Measurements from ENCODE around the gene MEIS3.
"Not testable (repeated sequence)": the region's sequence is repeated elsewhere in the genome, so short reads cannot be mapped to it uniquely, and the experiment has no call there.

MEIS3 gene

GRCh38 chr19:47372603-47373002, 46.7 kb downstream of the MEIS3 start:
- Histone ChIP-seq H3K4me1 (ENCODE audit: control insufficient read depth, insufficient read depth, low read depth, low read length) (peaks cover 30% of the 10 kb centered on the region), H3K27ac (ENCODE audit: low read length, poor library complexity, severe bottlenecking) (no peak overlapping the region), H3K9me3 (ENCODE audit: control insufficient read depth, low read length) (no peaks in the 10 kb centered on the region), H2BK15ac (ENCODE audit: low read depth, poor library complexity, severe bottlenecking) (no peak overlapping the region), H3K23ac (ENCODE audit: low read length in 2 of 2) (no peak overlapping the region), H2BK12ac (ENCODE audit: low read length in 2 of 2) (no peak overlapping the region), H2AK5ac (ENCODE audit: low read length, severe bottlenecking) (no peak overlapping the region), H3K36me3 (ENCODE audit: control insufficient read depth in 1 of 2, insufficient read depth in 2 of 2, low read depth in 1 of 2, low read length in 2 of 2) (peaks cover 78 to 80% of the 10 kb centered on the region in 2 experiments), H4K8ac (ENCODE audit: low read length) (no peak overlapping the region), H3K9ac (ENCODE audit: low read length) (no peak overlapping the region), H2BK5ac (ENCODE audit: low read depth, low read length, poor library complexity, severe bottlenecking) (no peak overlapping the region), H3K14ac (ENCODE audit: low read length in 2 of 2) (no peak overlapping the region), H3K79me1 (replicated peaks; ENCODE audit: low read length, poor library complexity, severe bottlenecking) (peaks cover 43% of the 10 kb centered on the region), H3K4ac (ENCODE audit: low read depth in 1 of 2, low read length in 2 of 2) (no peak overlapping the region), H3K4me3 (ENCODE audit: insufficient read depth in 1 of 2, low read depth in 1 of 2, low read length in 2 of 2) (no peak overlapping the region), H3K4me2 (ENCODE audit: low read length, poor library complexity, severe bottlenecking) (no peak overlapping the region), H4K91ac (ENCODE audit: low read length) (peak overlapping the region; percentile 53), H3K18ac (ENCODE audit: low read depth in 1 of 2, low read length in 2 of 2) (no peak overlapping the region), H2AFZ (ENCODE audit: low read depth, low read length) (no peak overlapping the region), H2BK120ac (ENCODE audit: low read depth, low read length) (no peak overlapping the region), H3K27me3 (ENCODE audit: control insufficient read depth in 1 of 2, insufficient read depth in 1 of 2, low read length in 2 of 2) (no peaks in the 10 kb centered on the region)
- DNase-seq, result no peak
- 98% methylated on average over 22 of the region's 22 CpGs for WGBS

- Histone ChIP-seq H3K4me2 (ENCODE audit: low read length, poor library complexity, severe bottlenecking) (no peak overlapping the region), H3K36me3 (ENCODE audit: control insufficient read depth in 1 of 2, insufficient read depth in 2 of 2, low read depth in 1 of 2, low read length in 2 of 2) (peaks cover 71 to 77% of the 10 kb centered on the region in 2 experiments), H2BK120ac (ENCODE audit: low read depth, low read length) (no peak overlapping the region), H3K23ac (ENCODE audit: low read length in 2 of 2) (no peak overlapping the region), H3K27me3 (ENCODE audit: control insufficient read depth in 1 of 2, insufficient read depth in 1 of 2, low read length in 2 of 2) (no peaks in the 10 kb centered on the region), H3K4me3 (ENCODE audit: insufficient read depth in 1 of 2, low read depth in 1 of 2, low read length in 2 of 2) (no peak overlapping the region), H4K8ac (ENCODE audit: low read length) (no peak overlapping the region), H3K14ac (ENCODE audit: low read length in 2 of 2) (no peak overlapping the region), H2BK5ac (ENCODE audit: low read depth, low read length, poor library complexity, severe bottlenecking) (no peak overlapping the region), H3K4me1 (ENCODE audit: control insufficient read depth, insufficient read depth, low read depth, low read length) (peaks cover 24% of the 10 kb centered on the region), H3K27ac (ENCODE audit: low read length, poor library complexity, severe bottlenecking) (no peak overlapping the region), H2AFZ (ENCODE audit: low read depth, low read length) (no peak overlapping the region), H2BK15ac (ENCODE audit: low read depth, poor library complexity, severe bottlenecking) (no peak overlapping the region), H3K4ac (ENCODE audit: low read depth in 1 of 2, low read length in 2 of 2) (no peak overlapping the region), H2AK5ac (ENCODE audit: low read length, severe bottlenecking) (peak overlapping the region; percentile 49), H3K79me1 (replicated peaks; ENCODE audit: low read length, poor library complexity, severe bottlenecking) (peaks cover 42% of the 10 kb centered on the region), H3K9me3 (ENCODE audit: control insufficient read depth, low read length) (no peaks in the 10 kb centered on the region), H2BK12ac (ENCODE audit: low read length in 2 of 2) (no peak overlapping the region), H4K91ac (ENCODE audit: low read length) (peak overlapping the region; percentile 18), H3K9ac (ENCODE audit: low read length) (peak overlapping the region; percentile 30), H3K18ac (ENCODE audit: low read depth in 1 of 2, low read length in 2 of 2) (no peak overlapping the region)
- 97% methylated on average over 9 of the region's 9 CpGs for WGBS
- DNase-seq, result no peak
These were observed 48.1 kb downstream of the MEIS3 start for GRCh38 chr19:47371261-47371660.

- Histone ChIP-seq H3K36me3 (ENCODE audit: control insufficient read depth in 1 of 2, insufficient read depth in 2 of 2, low read depth in 1 of 2, low read length in 2 of 2) (peaks cover 67 to 71% of the 10 kb centered on the region in 2 experiments), H3K4ac (ENCODE audit: low read depth in 1 of 2, low read length in 2 of 2) (no peak overlapping the region), H3K9me3 (ENCODE audit: control insufficient read depth, low read length) (no peaks in the 10 kb centered on the region), H4K91ac (ENCODE audit: low read length) (no peak overlapping the region), H2BK120ac (ENCODE audit: low read depth, low read length) (no peak overlapping the region), H3K4me1 (ENCODE audit: control insufficient read depth, insufficient read depth, low read depth, low read length) (peaks cover 18% of the 10 kb centered on the region), H2AK5ac (ENCODE audit: low read length, severe bottlenecking) (peak overlapping the region; percentile 7), H3K27me3 (ENCODE audit: control insufficient read depth in 1 of 2, insufficient read depth in 1 of 2, low read length in 2 of 2) (no peaks in the 10 kb centered on the region), H3K9ac (ENCODE audit: low read length) (peak overlapping the region; percentile 30), H3K79me1 (replicated peaks; ENCODE audit: low read length, poor library complexity, severe bottlenecking) (peaks cover 33% of the 10 kb centered on the region), H3K4me3 (ENCODE audit: insufficient read depth in 1 of 2, low read depth in 1 of 2, low read length in 2 of 2) (no peak overlapping the region), H2BK12ac (ENCODE audit: low read length in 2 of 2) (no peak overlapping the region), H3K18ac (ENCODE audit: low read depth in 1 of 2, low read length in 2 of 2) (no peak overlapping the region), H2BK15ac (ENCODE audit: low read depth, poor library complexity, severe bottlenecking) (no peak overlapping the region), H3K27ac (ENCODE audit: low read length, poor library complexity, severe bottlenecking) (peak overlapping the region; percentile 45), H2AFZ (ENCODE audit: low read depth, low read length) (no peak overlapping the region), H3K4me2 (ENCODE audit: low read length, poor library complexity, severe bottlenecking) (no peak overlapping the region), H4K8ac (ENCODE audit: low read length) (no peak overlapping the region), H3K23ac (ENCODE audit: low read length in 2 of 2) (no peak overlapping the region), H3K14ac (ENCODE audit: low read length in 2 of 2) (peak overlapping the region in 1 of 2 experiments; percentile 49), H2BK5ac (ENCODE audit: low read depth, low read length, poor library complexity, severe bottlenecking) (no peak overlapping the region)
- peak; percentile 65 for DNase-seq
- 85% methylated on average over 10 of the region's 10 CpGs for WGBS
These were observed 49.2 kb downstream of the MEIS3 start for GRCh38 chr19:47370045-47370611.

- H4K91ac ChIP-seq (ENCODE audit: low read length); H3K27ac ChIP-seq (ENCODE audit: low read length, poor library complexity, severe bottlenecking); H3K4me3 ChIP-seq (ENCODE audit: insufficient read depth in 1 of 2, low read depth in 1 of 2, low read length in 2 of 2); H2BK120ac ChIP-seq (ENCODE audit: low read depth, low read length); H2BK12ac ChIP-seq (ENCODE audit: low read length in 2 of 2); H2BK15ac ChIP-seq (ENCODE audit: low read depth, poor library complexity, severe bottlenecking); H3K27me3 ChIP-seq (ENCODE audit: control insufficient read depth in 1 of 2, insufficient read depth in 1 of 2, low read length in 2 of 2); H4K8ac ChIP-seq (ENCODE audit: low read length); H3K23ac ChIP-seq (ENCODE audit: low read length in 2 of 2); H3K18ac ChIP-seq (ENCODE audit: low read depth in 1 of 2, low read length in 2 of 2); H2BK5ac ChIP-seq (ENCODE audit: low read depth, low read length, poor library complexity, severe bottlenecking); H3K4ac ChIP-seq (ENCODE audit: low read depth in 1 of 2, low read length in 2 of 2); H3K14ac ChIP-seq (ENCODE audit: low read length in 2 of 2); H2AFZ ChIP-seq (ENCODE audit: low read depth, low read length); H3K9me3 ChIP-seq (ENCODE audit: control insufficient read depth, low read length); H2AK5ac ChIP-seq (ENCODE audit: low read length, severe bottlenecking); H3K9ac ChIP-seq (ENCODE audit: low read length); H3K4me2 ChIP-seq (ENCODE audit: low read length, poor library complexity, severe bottlenecking); DNase-seq: not testable (repeated sequence)
- Histone ChIP-seq H3K36me3 (ENCODE audit: control insufficient read depth in 1 of 2, insufficient read depth in 2 of 2, low read depth in 1 of 2, low read length in 2 of 2) (peaks cover 70% of the 10 kb centered on the region in 2 experiments), H3K79me1 (replicated peaks; ENCODE audit: low read length, poor library complexity, severe bottlenecking) (peaks cover 16% of the 10 kb centered on the region), H3K4me1 (ENCODE audit: control insufficient read depth, insufficient read depth, low read depth, low read length) (peaks cover 18% of the 10 kb centered on the region)
- WGBS, result 97% methylated on average over 6 of the region's 10 CpGs
These were observed 53.9 kb downstream of the MEIS3 start for GRCh38 chr19:47365455-47365854.

Measured in mesenchymal stem cell (in vitro differentiated cells and primary cell).